Kidney (tissue), 14 donors: ENCODE measurements around the gene NSMCE1. TPM values are rescaled to one million over a fixed set of nuclear protein-coding genes. Genes with fewer than 3 reads are reported as not detected.

Experiments used
- DNase-seq, 5 donors: peaks; one replicate each; pipeline ENCODE4 v3.0.0-alpha.2; 2013 to 2020
- FAIRE-seq: peaks from 2 replicates; lab custom pipeline; 2012; peaks lifted over from hg19 to GRCh38; lab: Jason Lieb, UNC
- H3K27ac ChIP-seq, 2 donors: one replicate each; pipeline ENCODE4 v1.7.0; 2013; ENCODE audit warnings: low read depth in 2 of 2, low read length in 2 of 2, inconsistent platforms in 1 of 2
- H3K27me3 ChIP-seq: one replicate; pipeline ENCODE4 v1.7.1; 2013; ENCODE audit warnings: low read length, inconsistent platforms; ENCODE audit not compliant: control insufficient read depth, insufficient read depth
- H3K36me3 ChIP-seq, 3 donors: one replicate each; pipeline versions ENCODE4 v1.7.0 to v1.7.1; 2013; ENCODE audit warnings: low read length in 3 of 3, control low read depth in 1 of 3, inconsistent platforms in 1 of 3; ENCODE audit not compliant: insufficient read depth in 3 of 3, control insufficient read depth in 2 of 3
- H3K4me1 ChIP-seq, 3 donors: one replicate each; pipeline versions ENCODE4 v1.7.0 to v1.7.1; 2013; ENCODE audit warnings: low read length in 3 of 3, inconsistent platforms in 1 of 3, low read depth in 1 of 3; ENCODE audit not compliant: control insufficient read depth in 2 of 3, insufficient read depth in 2 of 3
- H3K4me3 ChIP-seq, 3 donors: one replicate each; pipeline versions ENCODE4 v1.7.0 to v1.8.1; 2013; ENCODE audit warnings: low read length in 3 of 3, control low read depth in 1 of 3, inconsistent platforms in 1 of 3
- H3K9ac ChIP-seq, 3 donors: one replicate each; pipeline versions ENCODE4 v1.7.0 to v1.7.1; 2013; ENCODE audit warnings: low read length in 3 of 3, control low read depth in 1 of 3, inconsistent platforms in 1 of 3
- H3K9me3 ChIP-seq, 3 donors: one replicate each; pipeline versions ENCODE4 v1.7.0 to v1.7.1; 2013; ENCODE audit warnings: low read length in 3 of 3, control low read depth in 1 of 3, inconsistent platforms in 1 of 3; ENCODE audit not compliant: control insufficient read depth in 2 of 3, insufficient read depth in 1 of 3
- intact Hi-C: fragments of 100-400 bp; cut with DNase I; formaldehyde crosslinking; loops from one replicate; pipeline ENCODE4 v1.11.1; 2022
- polyA plus RNA-seq: library from polyadenylated mRNA; stranded (reverse); fragments of 350-450 nt; fragmentation: Illumina TruSeq; extraction: RNeasy Lipid Tissue Mini Kit (QIAGEN cat#74804); gene quantifications from one replicate; pipeline ENCODE4 v1.2.3, GENCODE V29; 2014; ENCODE audit warnings: low read depth, low replicate concordance; ENCODE audit not compliant: insufficient read depth
- total RNA-seq: library from RNA; stranded (reverse); fragmentation: NEBNext Ultra II Directional; extraction: Animal tissue kit (Norgen Biotek cat#: 25700); gene quantifications from one replicate; pipeline ENCODE4 v1.2.1, GENCODE V29; 2021
- TF ChIP-seq, protein P1 (sequence below): IDR thresholded peaks from 3 replicates; pipeline ENCODE4 v1.5.1; 2012; ENCODE audit warnings: mild to moderate bottlenecking, moderate library complexity, borderline replicate concordance; ENCODE audit not compliant: insufficient read depth; ENCODE audit errors: extremely low read depth
- donor health status: control.
- donor health status: control.
- donor health status: control.
- donor health status: control.
- donor health status: control.
- donor health status: DM: yes; HTN: yes; CAD: no.
- donor health status: Normal renal cell carcinoma (clear cell type).

NSMCE1 gene
- total and polyA plus RNA-seq, 2 donors from 2014 or later: 72.1 to 145 TPM

DNA sequence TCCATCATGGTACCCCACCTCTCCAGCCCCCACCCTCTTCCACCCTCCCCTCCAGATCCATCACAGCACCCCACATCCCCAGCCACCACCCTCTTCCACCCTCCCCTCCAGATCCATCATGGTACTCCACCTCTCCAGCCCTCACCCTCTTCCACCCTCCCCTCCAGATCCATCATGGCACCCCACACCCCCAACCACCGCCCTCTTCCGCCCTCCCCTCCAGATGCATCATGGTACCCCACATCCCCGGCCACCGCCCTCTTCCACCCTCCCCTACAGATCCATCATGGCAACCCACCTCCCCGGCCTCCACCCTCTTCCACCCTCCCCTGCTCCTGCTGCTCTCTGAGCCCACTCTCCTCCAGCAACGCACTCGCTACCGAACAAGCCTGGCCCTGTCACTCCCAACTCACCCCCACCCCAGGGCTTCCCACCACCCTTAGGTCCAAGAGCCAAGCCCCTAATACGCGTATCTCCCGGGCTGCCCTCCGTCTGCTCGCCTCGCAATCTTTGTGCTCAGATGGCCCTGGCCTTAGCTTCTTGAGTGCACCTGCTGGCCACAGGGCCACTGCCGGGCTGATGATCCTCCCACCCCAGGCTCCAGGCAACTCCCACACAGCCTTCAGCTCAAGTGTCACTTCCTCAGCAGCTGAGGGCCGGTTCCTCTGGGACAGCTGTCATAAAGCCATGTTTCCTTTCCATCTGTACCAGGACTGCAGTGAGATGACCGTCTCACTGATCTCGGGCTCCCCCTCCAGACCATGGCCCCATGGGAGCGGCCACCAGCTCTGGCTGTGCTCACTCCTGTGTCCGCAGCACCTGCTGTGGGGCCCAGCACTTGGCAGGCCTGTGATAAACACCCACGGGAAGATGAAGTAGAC is 39.7 kb downstream of the NSMCE1 start:
- peak in 4 of 5 donors; percentile 88 to 90 (median 90) for DNase-seq
- intact Hi-C loops: no loop called here
- no peak overlapping the region for H3K27ac ChIP-seq
- FAIRE-seq: no peak
- H3K36me3 ChIP-seq: peaks cover 0 to 16% (median 11%) of the 10 kb centered on the region in 3 donors
- H3K4me3 ChIP-seq: no peak overlapping the region
- TF ChIP-seq, protein P1, sequence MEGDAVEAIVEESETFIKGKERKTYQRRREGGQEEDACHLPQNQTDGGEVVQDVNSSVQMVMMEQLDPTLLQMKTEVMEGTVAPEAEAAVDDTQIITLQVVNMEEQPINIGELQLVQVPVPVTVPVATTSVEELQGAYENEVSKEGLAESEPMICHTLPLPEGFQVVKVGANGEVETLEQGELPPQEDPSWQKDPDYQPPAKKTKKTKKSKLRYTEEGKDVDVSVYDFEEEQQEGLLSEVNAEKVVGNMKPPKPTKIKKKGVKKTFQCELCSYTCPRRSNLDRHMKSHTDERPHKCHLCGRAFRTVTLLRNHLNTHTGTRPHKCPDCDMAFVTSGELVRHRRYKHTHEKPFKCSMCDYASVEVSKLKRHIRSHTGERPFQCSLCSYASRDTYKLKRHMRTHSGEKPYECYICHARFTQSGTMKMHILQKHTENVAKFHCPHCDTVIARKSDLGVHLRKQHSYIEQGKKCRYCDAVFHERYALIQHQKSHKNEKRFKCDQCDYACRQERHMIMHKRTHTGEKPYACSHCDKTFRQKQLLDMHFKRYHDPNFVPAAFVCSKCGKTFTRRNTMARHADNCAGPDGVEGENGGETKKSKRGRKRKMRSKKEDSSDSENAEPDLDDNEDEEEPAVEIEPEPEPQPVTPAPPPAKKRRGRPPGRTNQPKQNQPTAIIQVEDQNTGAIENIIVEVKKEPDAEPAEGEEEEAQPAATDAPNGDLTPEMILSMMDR: no peak
- no peak overlapping the region for H3K9ac ChIP-seq
- H3K9me3 ChIP-seq: no peaks in the 10 kb centered on the region
- H3K27me3 ChIP-seq: no peaks in the 10 kb centered on the region
- H3K4me1 ChIP-seq: peaks cover 0 to 3% (median 0%) of the 10 kb centered on the region in 3 donors

DNA sequence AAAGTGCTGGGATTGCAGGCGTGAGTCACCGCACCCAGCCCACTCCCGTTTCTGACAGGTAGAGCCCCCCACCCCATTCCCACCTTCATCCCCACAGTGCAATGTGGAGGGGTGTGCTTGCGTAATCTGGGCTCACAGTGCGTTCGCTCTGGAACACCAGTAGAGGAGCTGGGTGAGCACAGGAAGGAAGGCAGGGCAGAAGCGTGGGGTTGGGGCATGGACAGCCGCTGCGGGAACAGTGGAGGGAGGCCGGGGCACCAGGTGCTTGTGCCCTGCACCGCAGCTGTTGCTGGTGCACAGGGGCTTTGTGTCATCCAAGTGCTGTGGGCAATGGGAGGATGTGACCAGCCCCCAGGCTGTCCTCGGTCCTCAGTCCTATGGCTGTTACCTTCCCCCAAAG is 40.5 kb downstream of the NSMCE1 start:
- FAIRE-seq: no peak
- H3K27ac ChIP-seq: no peak overlapping the region
- no peak overlapping the region for H3K9ac ChIP-seq
- DNase-seq: peak in 1 of 5 donors; percentile 52
- no peak overlapping the region for H3K4me3 ChIP-seq
- no peaks in the 10 kb centered on the region for H3K27me3 ChIP-seq
- peaks cover 0 to 8% (median 1%) of the 10 kb centered on the region in 3 donors for H3K4me1 ChIP-seq
- H3K9me3 ChIP-seq: no peaks in the 10 kb centered on the region
- TF ChIP-seq, protein P1: no peak
- H3K36me3 ChIP-seq: peaks cover 0 to 16% (median 8%) of the 10 kb centered on the region in 3 donors
- intact Hi-C loops: no loop called here

DNA sequence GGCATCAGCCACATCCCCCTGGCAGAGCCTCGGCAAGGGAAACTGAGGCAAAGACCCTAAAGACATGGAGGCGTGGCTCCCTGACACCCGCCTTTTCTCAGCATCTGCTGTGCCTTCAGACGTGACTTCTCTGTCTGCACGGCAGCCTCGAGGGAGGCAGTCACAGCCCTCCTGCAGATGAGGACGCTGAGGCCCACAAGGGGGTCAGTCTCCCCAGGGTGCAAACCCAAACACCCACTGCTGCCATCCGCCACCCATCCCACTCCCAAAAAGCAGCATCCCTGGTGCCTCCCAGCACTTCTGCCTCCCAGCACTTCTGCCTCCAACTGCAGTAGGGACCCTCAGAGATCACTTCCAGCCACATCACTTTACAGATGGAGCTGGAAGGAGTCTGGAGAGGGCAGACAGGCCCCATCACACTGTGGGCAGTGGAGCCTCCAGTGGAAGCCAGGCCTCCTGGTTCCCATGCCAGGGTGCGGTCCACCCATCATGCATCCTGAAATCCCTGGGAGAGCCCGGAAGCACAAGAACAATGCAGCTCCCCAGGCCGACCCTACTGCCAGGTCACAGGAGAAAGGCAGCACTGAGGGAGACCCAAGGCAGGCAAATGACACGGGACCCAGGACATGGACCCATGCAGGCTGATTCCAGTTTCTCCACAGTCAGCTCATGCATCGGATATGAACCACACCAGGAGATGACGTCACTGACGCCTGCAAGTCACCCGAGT is 41.4 kb downstream of the NSMCE1 start:
- intact Hi-C loops: no loop called here
- FAIRE-seq: no peak
- DNase-seq: no peak
- Histone ChIP-seq H3K9ac (no peak overlapping the region), H3K27ac (no peak overlapping the region), H3K4me1 (peaks cover 0 to 11% (median 10%) of the 10 kb centered on the region in 3 donors), H3K36me3 (peaks cover 0 to 11% (median 8%) of the 10 kb centered on the region in 3 donors), H3K4me3 (no peak overlapping the region), H3K27me3 (no peaks in the 10 kb centered on the region), H3K9me3 (no peaks in the 10 kb centered on the region)
- TF ChIP-seq, protein P1: no peak
